ENCODE measurements around the gene NOXO1. TPM values are rescaled to one million over a fixed set of nuclear protein-coding genes. Genes with fewer than 3 reads are reported as not detected.

NOXO1 gene
- total RNA-seq, 1 donor: not detected

Small RNA genes lying within 50 kb of the gene (small RNA-seq; reads per million reads assigned to genes)
- gene AC005363.2 (not detected), gene RN7SL219P (not detected), gene SNORA10 (not detected), gene SNORA64 (not detected)

Other genes with a start within 250 kb of the NOXO1 start
- 46.3 TPM for gene NME3, start 209.9 kb downstream of the NOXO1 start, total RNA-seq
- gene EME2, start 208.7 kb downstream of the NOXO1 start, total RNA-seq: 17.2 TPM
- gene MRPS34, start 208.3 kb downstream of the NOXO1 start, total RNA-seq: 80.8 TPM
- gene SPSB3, start 198.9 kb downstream of the NOXO1 start, total RNA-seq: 102 TPM
- 75.9 TPM for gene NUBP2, start 198.5 kb downstream of the NOXO1 start, total RNA-seq
- gene IGFALS, start 187.8 kb downstream of the NOXO1 start, total RNA-seq: 0.81 TPM
- gene HAGH, start 154.6 kb downstream of the NOXO1 start, total RNA-seq: 46.6 TPM
- gene FAHD1, start 154.3 kb downstream of the NOXO1 start, total RNA-seq: 46.6 TPM
- 0.54 TPM for gene MEIOB, start 109.3 kb downstream of the NOXO1 start, total RNA-seq
- not detected for gene HS3ST6, start 63.1 kb downstream of the NOXO1 start, total RNA-seq
- gene MSRB1, start 38.3 kb downstream of the NOXO1 start, total RNA-seq: 40.1 TPM
- gene RPL3L, start 26.8 kb downstream of the NOXO1 start, total RNA-seq: not detected
- gene NDUFB10, start 21.9 kb downstream of the NOXO1 start, total RNA-seq: 138 TPM
- gene RPS2, start 16.6 kb downstream of the NOXO1 start, total RNA-seq: 14,735 TPM
- 0.54 TPM for gene RNF151, start 14.6 kb downstream of the NOXO1 start, total RNA-seq
- 62.7 TPM for gene TBL3, start 9.4 kb downstream of the NOXO1 start, total RNA-seq
- 14.5 TPM for gene GFER, start 2.7 kb upstream of the NOXO1 start, total RNA-seq
- 4.3 TPM for gene SYNGR3, start 8.5 kb upstream of the NOXO1 start, total RNA-seq
- gene ZNF598, start 28.4 kb upstream of the NOXO1 start, total RNA-seq: 34.7 TPM
- 3.8 TPM for gene NPW, start 38.3 kb upstream of the NOXO1 start, total RNA-seq
- gene NHERF2, start 45.4 kb upstream of the NOXO1 start, total RNA-seq: 8.6 TPM
- 73.2 TPM for gene NTHL1, start 66.4 kb upstream of the NOXO1 start, total RNA-seq
- gene TSC2, start 66.5 kb upstream of the NOXO1 start, total RNA-seq: 71.1 TPM
- 125 TPM for gene PKD1, start 154.4 kb upstream of the NOXO1 start, total RNA-seq
- gene RAB26, start 167.2 kb upstream of the NOXO1 start, total RNA-seq: 0.27 TPM
- 90.5 TPM for gene TRAF7, start 174.3 kb upstream of the NOXO1 start, total RNA-seq
- under 0.01 TPM for gene CASKIN1, start 215.1 kb upstream of the NOXO1 start, total RNA-seq
- gene MLST8, start 224.0 kb upstream of the NOXO1 start, total RNA-seq: 87.5 TPM
- gene BRICD5, start 229.4 kb upstream of the NOXO1 start, total RNA-seq: 1.3 TPM
- 12.9 TPM for gene PGP, start 233.4 kb upstream of the NOXO1 start, total RNA-seq
- 52.0 TPM for gene E4F1, start 242.1 kb upstream of the NOXO1 start, total RNA-seq

Measured in hematopoietic multipotent progenitor cell (in vitro differentiated cells).